GM12872 (cell line): ENCODE data around the gene TTBK1.

ENCODE experiments used
- CTCF ChIP-seq: IDR thresholded peaks from 3 replicates; pipeline ENCODE4 v1.5.1; 2011; ENCODE audit warnings: low read depth, mild to moderate bottlenecking, low read length, moderate library complexity; ENCODE audit not compliant: insufficient read depth

The TTBK1 gene

DNA sequence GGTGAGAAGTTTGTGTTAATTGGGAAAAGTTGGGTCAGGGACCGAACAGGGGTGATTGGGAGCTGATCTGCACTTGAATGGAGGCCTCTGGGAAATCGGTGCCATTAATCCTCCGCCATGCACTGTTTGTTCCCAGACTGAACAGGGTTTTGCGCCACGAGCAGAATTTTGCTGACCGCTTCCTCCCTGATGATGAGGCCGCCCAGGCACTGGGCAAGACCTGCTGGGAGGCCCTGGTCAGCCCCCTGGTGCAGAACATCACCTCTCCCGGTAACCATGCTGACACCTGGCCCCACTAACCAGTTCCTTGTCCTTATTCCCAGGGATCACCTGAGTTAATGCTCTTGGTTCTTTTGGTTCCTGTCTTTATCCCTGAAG is 39.6 kb upstream of the TTBK1 start:
- TF ChIP-seq CTCF: no peak

GRCh38 chr6:43204271-43205105 is 38.8 kb upstream of the TTBK1 start:
- TF ChIP-seq CTCF: no peak

- no peak for TF ChIP-seq CTCF
Observed at GRCh38 chr6:43205849-43206248, 37.4 kb upstream of the TTBK1 start.

DNA sequence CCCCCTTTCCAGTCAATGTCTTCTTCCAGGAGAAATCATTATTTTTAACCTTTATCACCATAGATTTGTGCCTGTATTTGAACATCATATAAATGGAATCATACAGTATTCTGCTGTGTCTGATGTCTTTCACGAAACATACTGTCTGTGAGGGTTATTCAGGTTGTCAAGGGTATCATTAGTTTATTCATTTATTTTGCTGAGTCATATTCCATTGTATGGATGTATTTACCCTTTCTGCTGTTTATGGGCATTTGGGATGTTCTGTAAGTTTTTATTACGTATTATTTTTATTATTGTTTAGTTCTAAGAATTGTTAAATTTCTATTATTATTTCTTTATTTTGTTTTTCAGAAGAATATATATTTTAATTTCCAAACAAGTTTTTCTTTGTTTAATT is 36.0 kb upstream of the TTBK1 start:
- no peak for TF ChIP-seq CTCF

DNA sequence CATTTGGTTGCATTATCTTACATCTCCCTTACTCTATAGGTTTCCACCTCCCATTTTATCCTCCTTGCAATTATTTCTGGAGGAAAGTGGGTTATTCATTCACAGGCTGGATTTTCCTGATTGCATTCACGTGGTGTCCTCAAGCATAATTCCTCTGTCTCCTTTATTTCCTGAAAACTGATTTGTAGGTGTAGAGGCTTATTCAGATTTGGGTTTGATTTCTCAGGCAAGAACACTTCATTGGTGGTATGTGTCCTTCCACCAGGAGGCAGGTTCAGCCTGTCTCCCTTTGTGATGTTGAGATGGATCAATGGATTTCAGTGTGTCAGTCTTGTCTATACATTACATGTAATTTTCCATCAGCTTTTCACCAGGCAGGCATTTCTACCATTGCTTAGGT is 31.3 kb upstream of the TTBK1 start:
- TF ChIP-seq CTCF: no peak

GRCh38 chr6:43213431-43213830 is 29.9 kb upstream of the TTBK1 start:
- no peak for TF ChIP-seq CTCF

DNA sequence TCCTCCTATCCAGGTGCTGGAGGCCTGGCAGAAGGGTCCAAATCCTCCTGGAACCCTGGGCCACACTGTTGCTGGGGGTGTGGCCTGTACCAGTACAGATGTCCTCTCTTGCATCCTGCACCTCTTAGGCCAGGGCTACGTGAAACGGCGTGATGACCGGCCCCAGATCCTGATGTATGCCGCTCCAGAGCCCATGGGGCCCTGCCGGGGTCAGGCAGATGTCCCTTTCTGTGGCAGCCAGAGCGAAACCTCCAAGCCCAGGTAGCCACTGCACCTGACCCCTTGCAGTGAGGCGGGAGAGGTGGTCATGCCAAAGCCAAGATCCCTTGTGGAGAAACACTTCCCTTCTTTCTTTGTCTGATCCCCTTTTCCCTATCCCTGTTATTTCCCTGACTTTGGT is 28.2 kb upstream of the TTBK1 start:
- no peak for TF ChIP-seq CTCF
